Stimulated activated CD4-positive, alpha-beta T cell treated with anti-CD3 and anti-CD28 coated beads, Interleukin-12 subunit alpha, Interleukin-12 subunit beta, amount 100 ng/mL, for 4 hours (primary cell): ENCODE measurements around the gene ATOH8.

ENCODE experiments used
- DNase-seq: peaks from one replicate; pipeline ENCODE4 v3.0.0-alpha.2; 2020

ATOH8 gene

DNA sequence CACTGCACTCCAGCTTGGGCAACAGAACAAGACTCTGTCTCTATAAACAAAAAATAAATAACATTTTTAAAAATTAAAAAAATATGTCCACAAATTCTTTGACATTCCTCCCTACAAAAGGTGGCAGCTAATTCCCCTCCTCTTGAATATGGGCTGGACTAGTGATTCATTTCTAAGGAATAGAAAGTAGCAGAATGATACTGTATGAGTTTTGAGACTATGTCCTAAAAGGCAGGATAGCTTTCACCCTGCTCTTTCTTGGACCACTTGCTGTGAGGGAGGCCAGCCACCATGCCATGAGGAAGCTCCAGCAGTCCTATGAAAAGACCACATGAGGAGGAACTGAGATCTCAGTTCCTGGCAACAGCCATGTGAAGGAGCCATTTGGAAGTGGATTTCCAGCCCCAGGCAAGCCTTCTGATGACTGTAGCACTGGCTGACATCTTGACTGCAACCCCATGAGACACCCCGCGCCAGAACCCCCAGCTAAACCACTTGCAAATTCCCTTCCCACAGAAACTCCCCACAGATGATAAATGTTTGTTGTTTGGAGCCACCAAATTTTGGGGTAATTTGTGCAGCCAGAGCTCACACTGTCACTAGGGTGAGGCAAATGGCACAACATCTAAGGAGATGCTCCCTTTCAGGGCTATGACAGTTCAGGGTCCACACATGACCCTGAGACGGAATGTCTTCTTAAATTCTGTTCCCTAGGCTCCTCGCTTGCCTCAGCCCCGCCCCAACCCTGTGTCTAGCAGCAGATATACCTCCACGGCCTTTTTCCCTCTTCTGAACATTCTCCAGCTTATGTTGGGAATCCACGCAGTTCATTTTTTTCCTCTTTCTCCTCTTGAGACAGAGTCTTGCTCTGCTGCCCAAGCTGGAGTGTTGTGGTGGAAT is 17.1 kb upstream of the ATOH8 start:
- DNase-seq, result no peak

DNA sequence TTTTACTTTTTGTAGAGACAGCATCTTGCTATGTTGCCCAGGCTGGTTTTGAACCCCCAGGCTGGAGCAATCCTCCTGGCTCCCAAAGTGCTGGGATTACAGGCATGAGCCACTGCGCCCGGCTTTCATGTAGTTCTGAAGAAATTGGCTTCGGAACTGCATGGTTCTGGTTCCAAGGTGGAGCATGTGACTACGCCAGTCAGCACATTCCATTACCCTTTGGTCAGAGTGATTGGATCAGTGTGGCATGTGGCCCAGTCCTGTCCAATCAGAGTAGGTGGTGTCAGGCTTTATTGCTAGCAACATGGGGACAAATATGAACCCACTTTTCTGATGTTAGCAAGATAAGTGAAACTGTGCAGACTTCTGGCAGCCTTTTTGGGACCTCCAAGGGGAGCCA is 16.3 kb upstream of the ATOH8 start:
- no peak for DNase-seq

DNA sequence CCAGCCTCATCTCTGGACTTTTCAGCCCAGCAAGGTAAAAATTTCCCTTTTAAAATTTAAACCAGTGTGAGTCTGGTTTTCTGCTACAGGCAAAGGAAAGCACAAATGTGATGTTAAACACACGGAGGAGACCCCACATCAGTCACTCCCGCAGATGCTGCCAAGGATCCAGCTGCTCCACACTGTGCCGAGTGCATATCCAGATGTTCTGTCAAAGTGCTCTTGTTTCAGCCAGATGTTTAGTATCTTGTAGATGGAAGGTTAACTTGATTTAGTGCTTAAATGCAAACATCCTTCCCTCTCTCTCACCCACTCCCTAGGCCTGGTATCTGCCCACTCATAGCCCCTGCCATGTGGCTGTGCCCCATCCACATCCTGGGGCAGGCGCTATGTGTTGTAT is 15.8 kb upstream of the ATOH8 start:
- DNase-seq, result no peak

DNA sequence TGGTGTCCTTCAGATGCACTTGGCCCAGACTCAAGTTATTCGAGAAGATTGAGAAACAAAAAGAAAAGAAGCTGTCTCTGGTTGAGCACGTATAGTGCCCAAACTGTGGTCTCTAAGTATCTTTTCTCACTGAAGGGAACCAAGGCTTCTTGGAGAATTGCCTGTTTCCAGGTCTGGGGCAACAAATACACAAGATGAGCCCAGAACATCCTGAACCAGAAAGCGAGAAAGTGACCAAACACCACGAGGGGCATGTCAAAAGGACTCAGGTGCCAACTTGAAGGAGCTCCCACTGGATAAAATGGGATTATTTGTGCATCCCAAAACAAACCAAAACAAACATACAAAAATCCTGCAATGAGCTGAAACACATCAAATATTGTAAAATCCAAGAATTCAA is 13.6 kb upstream of the ATOH8 start:
- DNase-seq, result no peak

DNA sequence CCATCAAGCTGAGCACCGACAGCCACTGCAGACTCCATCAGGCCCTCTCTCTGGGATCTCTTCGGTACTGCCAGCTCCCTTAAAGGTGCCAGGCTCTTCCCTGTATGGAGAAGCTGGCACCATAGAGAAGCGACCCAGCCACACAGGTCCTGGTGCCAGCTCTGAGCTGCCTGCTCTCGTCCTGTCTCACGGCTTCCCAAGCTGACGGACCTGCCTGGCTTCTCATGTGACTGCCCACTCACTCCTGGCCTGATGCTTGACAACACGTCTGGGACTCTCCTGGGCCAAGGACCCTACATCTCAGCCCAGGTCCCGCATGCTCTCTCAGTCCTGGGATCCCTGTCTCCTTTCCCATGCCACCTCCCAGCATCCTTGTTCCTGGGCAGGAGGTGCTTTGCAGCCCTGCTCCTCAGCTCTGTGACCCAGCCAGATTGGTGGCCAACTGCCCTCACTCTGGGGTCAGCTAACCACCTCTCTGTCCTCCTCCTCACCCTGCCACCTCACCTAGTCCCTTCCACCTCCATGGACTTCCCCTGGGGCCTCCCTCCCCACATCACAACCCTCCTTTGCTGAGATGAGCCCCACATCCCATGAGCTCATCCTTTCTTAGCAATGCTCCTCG is 12.5 kb upstream of the ATOH8 start:
- DNase-seq, result no peak

DNA sequence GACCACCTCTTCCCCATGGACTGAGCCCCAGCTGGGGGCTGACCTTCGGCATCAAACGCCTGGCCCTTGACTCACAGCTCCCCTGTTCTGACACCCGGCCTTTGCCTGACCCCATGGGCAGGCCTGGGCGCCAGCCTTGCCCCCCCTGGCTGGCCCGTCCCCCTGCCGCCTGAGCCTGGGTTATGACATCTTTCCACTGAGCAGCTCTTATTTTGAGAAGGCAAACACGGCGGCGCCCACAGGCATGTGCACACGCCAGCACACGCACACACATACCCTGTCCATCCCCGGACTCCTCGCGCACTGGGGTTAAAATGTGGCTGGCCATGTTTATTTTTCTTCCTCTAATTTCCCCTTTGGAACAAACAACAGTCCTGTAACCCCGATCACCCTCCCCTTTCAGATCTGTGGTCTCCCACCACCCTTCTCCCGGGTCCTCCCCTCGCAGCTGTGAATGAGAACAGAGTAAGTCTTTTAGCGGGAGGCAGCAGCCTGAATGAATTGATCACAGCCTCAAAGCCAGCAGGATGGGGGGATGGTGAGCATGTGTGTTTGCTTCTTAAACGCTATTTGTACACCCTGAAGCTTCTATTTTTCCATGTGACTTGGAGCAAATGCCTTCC is 11.8 kb upstream of the ATOH8 start:
- no peak for DNase-seq

DNA sequence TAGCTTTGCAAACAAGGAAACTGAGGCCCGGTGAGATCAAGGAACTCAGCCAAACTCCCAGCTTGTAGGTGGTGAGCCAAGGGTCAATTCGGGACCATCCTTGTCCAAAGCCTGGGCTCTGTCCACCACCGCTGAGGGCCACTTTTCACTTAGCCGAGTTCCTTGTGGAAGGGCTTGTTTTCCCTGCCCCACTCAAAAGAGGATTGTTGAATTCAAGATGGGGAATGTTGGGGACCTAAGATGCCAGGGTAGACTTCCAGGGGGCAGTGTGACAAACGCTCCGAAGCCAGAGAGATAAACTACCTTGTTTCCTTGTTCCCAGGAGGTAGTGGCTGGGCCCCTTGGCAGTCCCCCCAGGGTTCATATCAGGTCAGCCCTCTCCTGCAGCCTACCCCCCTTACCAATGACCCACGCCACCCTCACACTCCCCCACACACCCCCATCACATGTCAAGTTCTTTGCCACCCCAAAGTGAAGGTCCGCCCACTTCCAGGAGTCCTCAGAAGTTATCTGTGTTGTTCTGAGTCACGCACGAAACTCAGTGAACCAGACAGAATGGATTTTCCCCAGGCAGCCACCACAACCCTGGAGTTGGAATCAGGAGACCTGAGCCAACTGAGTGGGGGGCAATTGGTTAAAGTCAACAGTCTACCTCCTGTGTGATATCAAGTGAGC is 10.3 kb upstream of the ATOH8 start:
- no peak for DNase-seq

DNA sequence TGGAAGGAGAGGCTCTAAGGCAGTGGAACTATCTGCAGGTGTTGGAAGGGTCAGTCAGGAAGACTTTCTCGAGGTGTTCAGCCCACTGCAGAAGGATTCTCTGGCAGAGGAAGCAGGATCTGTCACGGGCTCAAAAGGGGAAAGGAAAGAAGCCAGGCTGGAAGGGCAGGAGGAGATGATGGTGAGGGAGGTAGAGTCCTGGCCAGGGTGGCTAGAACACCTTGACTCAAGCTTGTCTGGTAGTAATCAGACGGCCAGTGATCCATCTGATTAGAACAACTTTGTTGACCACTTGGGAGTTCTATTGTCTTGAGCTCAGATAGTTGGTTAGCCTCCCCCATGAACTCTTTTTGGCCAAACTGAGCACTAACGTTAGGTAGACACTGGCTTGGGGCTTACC is 9.7 kb upstream of the ATOH8 start:
- DNase-seq, result no peak

DNA sequence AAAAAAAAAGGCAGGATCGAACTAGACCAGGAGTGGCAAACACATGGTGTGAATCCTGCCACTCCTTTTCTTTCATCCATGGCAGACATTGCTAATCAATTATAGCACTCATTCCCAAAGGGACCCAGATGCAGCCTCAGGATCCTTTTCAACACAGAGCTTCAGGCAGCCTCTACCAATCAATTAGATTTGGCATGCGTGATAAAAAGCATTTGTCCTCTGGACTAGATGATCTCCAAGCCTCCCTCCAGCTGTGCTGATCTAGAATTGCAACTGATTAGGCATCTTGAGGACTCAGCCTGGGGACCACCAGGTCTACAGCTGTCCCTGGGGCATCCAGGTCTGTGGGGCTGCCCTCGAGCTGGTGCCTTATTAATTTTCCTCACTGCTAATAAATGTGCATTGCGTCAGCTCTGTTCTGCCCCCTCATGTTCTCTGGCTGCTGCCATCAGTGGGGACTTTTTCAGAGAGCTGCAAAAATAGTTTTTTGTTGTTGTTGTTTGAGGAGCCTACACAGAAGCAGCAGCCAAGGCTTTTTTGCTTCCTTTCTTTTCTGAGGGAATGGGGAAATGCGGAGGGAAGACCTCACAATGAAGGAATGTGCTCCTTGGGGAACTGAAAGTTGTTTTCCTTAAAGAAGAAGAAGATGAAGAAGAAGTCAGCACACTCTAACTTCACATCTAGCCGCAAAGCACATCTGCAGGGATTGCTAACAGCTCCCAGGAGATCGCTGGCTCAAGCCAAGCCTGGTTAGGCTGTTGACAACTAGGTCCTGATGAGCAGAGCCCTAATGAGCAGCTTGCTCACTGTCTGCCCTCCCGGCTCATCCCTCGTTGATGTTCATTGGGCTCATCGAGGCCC is 8.8 kb upstream of the ATOH8 start:
- no peak for DNase-seq

DNA sequence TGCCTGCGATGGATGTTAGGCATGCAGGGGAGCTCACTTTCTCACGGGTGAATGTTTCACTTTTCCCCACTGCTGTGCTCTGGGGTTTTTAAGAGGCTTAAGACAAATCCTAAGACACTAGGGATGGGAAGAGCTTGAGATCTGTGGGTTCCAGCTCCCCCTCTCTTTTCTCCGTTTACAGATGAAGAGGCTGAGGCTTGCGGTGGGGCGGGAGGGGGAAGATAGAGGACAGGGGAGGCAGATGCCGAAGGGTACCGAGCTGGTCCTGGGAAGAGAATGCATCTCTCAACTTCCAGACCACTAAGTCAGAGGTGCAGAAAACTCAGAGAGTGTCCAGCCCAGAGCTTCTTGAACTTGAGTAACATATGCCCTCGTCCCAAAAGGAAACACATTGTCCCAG is 8.2 kb upstream of the ATOH8 start:
- DNase-seq, result no peak

DNA sequence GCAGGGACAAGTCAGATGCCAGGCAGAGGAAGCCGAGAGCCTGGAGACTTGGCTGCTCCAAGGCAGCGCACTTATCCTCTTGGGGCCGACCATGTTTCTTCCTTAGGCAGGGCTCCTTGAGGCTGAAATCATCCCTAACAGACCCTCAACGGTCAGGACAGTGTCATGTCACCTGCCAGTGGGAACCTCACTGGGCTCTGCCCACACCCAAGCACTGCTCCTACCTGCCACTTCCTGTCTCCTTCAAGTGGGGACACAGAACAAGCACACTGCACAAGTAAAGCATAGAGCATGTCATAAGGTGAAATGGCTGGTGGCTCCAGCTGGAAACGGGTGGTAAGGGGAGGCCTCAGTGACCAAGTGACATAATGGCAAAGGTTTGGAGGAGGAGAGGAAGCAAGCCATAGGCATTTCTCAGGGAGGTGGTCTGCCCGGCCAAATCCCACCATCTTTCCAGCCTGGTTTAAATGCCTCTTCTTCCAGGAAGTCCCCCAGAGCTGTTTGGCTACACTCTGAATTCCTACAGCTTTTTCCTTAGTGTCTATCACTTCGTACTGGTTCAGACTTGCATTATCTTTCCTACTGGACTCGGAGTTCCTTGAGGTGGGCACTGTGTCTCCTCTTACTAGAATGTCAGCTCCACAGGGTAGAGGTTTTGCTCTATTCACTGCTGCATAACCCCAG is 7.3 kb upstream of the ATOH8 start:
- DNase-seq, result no peak

DNA sequence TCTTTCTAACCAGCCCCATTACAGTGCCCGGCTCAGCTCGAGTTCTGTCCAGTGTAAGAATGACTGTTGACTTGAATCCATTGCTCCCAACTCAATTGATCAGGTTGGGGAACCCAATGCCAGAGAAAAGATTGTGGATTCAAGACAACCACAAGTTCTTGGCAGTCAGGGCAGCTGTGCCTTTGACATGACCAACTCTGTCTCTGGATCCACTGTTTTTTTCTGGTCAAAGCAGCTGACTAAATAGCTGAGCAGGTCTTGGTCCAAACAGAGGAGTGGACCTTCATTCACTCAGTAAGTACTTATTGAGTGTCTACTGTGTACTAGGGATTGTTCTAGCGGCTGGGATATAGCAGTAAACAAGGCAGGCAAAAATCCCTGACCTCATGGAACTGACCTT is 6.3 kb upstream of the ATOH8 start:
- no peak for DNase-seq

DNA sequence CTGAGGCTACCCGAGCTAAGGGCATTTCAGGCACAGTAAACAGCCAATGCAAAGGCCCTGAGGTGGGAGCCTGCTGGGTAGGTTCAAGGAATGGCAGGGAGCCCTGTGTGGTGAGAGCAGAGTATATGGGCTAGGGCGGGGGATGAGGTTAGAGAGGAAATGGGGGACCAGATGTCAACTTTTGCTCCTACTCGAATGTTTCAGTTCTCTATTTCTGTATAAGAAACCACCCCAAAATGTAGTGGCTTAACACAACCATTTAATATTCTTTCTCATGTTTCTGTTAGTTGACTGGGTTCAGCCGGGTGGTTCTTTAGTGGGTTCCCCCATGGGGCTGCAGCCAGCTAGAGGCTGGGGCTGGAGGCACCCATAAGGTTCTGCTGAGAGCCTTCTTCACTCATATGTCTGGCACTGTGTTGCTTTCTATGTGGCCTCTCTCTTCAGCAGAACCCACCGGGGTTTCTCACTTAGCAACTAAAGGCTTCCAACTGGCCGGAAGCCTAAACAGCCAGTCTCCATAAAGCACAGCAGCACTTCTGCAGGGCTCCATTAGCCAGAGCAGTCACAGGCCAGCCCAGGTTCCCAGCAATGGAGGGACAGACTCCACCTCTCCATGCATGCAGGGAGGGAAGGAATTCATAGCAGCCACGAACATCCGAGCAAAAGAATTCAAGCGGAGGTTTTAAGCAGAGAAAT is 5.6 kb upstream of the ATOH8 start:
- no peak for DNase-seq

DNA sequence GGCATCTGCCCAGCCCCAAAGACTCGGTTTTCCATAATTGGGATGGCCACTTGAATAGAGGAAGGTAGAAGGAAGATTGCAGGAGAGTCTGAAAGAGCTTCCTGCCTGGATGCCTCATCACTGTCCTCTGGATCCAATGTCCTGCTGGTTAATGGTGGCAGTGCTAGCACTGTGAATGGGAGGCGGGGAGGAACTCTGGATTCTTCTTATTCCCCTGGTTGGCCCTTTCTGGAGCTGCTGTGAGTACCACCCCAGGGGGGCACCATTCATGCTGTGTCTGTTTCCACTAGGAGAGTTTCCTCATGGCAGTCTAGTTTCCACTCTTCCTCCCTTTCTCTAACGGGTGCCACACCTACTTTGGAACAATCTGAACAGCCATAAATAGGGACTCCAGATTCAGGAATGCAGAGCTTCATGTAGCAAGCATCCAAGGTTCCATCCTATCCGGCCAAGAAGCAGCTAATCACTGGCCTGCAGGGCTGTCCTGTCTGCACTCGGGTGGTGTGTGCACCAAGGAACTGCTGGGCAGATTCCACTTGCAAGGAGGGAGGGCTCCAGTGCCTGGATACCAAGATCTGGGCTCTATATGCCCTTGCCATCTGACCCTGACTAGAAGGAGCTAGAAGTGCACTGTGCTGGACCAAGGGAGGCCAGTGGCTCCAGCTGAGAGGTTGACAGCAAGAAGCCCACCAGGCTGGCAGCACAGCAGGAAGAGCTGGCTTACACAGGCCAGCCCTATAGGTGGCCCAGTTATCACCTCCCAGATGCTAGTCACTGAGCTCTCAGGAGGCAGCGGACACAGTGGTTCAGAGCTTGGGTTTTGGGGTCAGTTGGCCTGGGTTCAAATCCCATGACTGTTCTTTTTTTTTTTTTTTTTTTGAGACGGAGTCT is 4.6 kb upstream of the ATOH8 start:
- DNase-seq, result no peak

DNA sequence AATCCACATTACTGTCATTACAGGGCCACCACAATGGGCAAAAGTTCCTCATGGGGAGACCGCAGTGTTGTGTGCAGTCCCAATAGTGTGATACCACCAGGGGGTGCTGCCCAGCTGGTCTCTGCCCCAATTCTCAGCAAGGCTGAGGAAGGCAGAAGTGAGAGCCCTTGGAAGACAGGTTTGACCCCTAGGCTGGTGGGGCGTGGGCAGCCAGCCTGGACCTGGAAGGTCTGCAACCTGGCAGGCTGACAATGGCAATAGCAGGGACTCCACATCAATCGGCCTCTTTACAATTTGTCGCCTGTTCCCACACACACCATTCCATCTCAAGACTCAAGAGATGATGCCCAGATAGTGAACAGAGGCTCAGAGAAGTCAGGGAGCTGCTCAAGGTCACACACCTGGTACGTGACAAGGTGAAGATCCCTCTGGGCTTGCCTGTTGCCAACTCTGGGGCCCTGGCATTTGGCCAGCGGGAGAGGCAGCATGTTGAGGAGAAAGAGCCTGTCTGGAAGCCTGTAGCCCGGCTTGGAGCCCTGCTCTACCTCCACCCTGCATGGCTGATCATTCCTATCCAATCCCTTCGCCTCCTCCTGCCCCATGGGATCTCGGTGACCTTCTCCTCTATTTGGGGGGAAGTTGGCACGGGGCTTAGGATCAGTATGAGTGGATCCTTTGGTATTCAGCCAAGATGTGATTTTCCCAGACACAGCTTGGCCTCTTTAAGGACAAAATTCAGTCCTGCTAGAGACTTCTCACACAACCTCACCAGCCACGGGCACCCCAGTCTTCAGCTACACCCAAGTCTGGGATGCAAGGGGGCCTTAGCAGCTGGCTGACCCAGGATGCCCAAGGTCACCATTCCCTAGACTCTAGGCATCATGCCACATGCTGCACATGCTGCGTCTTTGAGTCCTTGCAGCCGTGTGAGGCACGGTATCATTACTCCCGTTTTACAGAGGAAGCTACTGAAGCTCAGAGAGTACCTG is 2.9 kb upstream of the ATOH8 start:
- peak; percentile 42 for DNase-seq

DNA sequence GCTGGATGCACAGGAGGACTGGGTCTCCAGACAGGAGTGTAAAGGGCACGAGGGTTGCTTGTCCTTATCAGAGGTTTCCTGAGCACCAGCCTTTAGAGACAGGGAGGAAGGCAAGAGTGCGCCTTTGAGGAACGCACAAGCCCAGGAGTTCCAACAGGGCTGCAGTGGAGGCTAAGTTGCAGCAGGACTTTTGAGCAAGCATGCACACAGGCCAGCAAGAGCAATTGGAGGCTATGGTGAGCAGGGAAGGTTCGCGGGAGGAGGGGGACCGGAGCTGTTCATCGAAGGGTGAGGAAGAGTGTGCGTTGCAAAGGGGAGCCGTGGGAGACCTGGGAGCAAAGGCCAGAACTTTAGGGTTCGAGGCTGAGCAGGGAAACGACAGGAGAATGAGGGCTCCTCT is 2.2 kb upstream of the ATOH8 start:
- DNase-seq, result no peak

DNA sequence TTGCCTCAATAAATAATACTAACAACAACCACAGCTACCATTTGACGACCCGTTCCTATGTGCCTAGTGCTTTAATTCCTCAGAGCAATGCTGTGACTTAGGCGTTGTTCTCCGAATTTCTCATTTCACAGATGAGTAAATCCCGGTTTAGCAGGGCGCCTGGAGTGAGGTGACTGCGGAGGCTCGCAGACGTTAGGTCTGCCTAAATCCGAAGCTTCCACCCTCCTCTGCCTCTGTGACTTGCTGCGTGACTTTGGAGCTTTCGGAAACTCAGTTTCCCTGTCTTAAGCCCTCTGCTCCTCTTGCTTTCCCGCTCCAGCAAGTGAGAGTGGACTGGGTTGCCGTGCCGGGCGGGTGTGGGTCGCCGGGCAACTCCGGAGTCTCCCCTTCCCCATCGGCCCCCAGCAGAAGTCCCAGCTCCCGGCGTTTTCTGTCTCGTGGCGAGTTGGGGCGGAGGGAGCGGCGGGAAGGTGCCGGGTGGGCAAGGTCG is 711 bp upstream of the ATOH8 start:
- no peak for DNase-seq

DNA sequence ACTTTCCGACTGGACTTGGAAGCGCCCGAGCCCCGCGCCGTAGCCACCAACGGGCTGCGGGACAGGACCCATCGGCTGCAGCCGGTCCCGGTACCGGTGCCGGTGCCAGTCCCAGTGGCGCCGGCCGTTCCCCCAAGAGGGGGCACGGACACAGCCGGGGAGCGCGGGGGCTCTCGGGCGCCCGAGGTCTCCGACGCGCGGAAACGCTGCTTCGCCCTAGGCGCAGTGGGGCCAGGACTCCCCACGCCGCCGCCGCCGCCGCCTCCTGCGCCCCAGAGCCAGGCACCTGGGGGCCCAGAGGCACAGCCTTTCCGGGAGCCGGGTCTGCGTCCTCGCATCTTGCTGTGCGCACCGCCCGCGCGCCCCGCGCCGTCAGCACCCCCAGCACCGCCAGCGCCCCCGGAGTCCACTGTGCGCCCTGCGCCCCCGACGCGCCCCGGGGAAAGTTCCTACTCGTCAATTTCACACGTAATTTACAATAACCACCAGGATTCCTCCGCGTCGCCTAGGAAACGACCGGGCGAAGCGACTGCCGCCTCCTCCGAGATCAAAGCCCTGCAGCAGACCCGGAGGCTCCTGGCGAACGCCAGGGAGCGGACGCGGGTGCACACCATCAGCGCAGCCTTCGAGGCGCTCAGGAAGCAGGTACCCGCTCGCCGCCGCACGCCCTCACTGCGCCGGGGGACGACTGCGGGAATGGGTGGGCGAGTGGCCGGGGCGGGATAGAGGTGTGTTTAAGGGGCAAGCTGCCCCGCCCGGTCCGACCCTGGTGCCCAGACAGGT is 713 bp downstream of the ATOH8 start:
- peak; percentile 13 for DNase-seq
